Fibroblast of lung (primary cell): ENCODE measurements around the gene DOC2B.

Source experiments
- CTCF ChIP-seq, 2 donors: IDR thresholded peaks in 1 of 2; conservative IDR thresholded peaks in 1 of 2; 1 replicate in 1 of 2; 2 replicates in 1 of 2; pipeline ENCODE4 v1.5.1; 2011 to 2012; ENCODE audit warnings: low read length in 2 of 2, control low read depth in 1 of 2, inconsistent platforms in 1 of 2, low read depth in 1 of 2, mild to moderate bottlenecking in 1 of 2
- EZH2 ChIP-seq: IDR thresholded peaks from 2 replicates; pipeline ENCODE4 v1.5.1; 2012; ENCODE audit warnings: low read length, control low read depth, mild to moderate bottlenecking; ENCODE audit errors: missing control alignments

- TF ChIP-seq CTCF (conservative IDR thresholded peaks at IDR 0.05 in 1 of 2, IDR thresholded peaks at IDR 0.05 in 1 of 2; ENCODE audit: low read depth in 1 of 2, low read length in 2 of 2): no peak
- no peak for TF ChIP-seq EZH2
Measured at GRCh38 chr17:155576-155975, 25.9 kb downstream of the DOC2B start.
